ENCODE results near the gene YTHDC2. TPM values are rescaled to one million over a fixed set of nuclear protein-coding genes. Genes with fewer than 3 reads are reported as not detected.

The YTHDC2 gene
- total RNA-seq, 3 donors from 2014 or later (not counting 1 experiment from before 2014, with no cell fraction given): 37.7 to 38.8 (median 38.0) TPM

- peaks cover 18% of the 10 kb centered on the region for H3K36me3 Mint-ChIP-seq
- no peak overlapping the region for H3K27ac ChIP-seq (ENCODE audit: low read length)
- no peak overlapping the region for H3K27ac Mint-ChIP-seq
- H3K27me3 Mint-ChIP-seq (ENCODE audit: low read depth in 2 of 2): peaks cover 44 to 73% of the 10 kb centered on the region in 2 donors
- 83% methylated on average over 1 of the region's 1 CpG for WGBS (ENCODE audit: insufficient coverage)
- peaks cover 6 to 10% of the 10 kb centered on the region in 2 donors for H3K4me1 Mint-ChIP-seq
- peaks cover 16% of the 10 kb centered on the region for H3K9me3 ChIP-seq (ENCODE audit: control insufficient read depth, insufficient read depth, low read length)
- TF ChIP-seq CTCF (IDR thresholded peaks at IDR 0.05): no peak
- no peak for ATAC-seq
- intact Hi-C loops (cut with micrococcal nuclease): no loop called here
- peaks cover 19% of the 10 kb centered on the region for H3K27me3 ChIP-seq (ENCODE audit: control insufficient read depth, insufficient read depth, low read length)
- DNase-seq: no peak
- no peaks in the 10 kb centered on the region for H3K36me3 ChIP-seq (ENCODE audit: control insufficient read depth, insufficient read depth, low read length)
- no peak overlapping the region for H3K4me3 ChIP-seq (ENCODE audit: low read length)
- H3K4me1 ChIP-seq (ENCODE audit: control insufficient read depth, insufficient read depth, low read length): peaks cover 9% of the 10 kb centered on the region
- no peak overlapping the region for H3K4me3 Mint-ChIP-seq
- peaks cover 6 to 12% of the 10 kb centered on the region in 2 donors for H3K9me3 Mint-ChIP-seq
Measured at GRCh38 chr5:113493446-113493845, 20.0 kb upstream of the YTHDC2 start.

DNA sequence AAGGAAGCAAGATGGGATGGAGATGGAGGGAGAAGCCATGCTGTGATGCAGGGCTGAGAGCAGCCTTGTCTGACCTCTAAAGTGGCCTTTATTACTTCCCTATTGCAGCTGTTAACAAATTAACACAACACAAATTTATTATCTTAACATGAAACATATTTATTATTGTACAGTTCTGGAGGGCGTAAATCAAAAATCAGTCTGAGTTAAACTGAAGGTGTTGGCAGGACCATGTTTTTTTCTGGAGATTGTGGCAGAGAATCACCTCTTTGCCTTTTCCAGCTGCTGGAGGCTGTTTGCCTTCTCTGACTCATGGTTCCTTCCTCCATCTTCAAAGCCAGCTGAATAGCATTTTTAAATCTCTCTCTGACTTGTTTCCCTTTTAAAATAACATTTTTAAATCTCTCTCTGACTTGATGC, 18.1 kb upstream of the YTHDC2 start:
- TF ChIP-seq CTCF (IDR thresholded peaks at IDR 0.05): no peak
- H3K27ac ChIP-seq (ENCODE audit: low read length): no peak overlapping the region
- no peaks in the 10 kb centered on the region for H3K4me1 ChIP-seq (ENCODE audit: control insufficient read depth, insufficient read depth, low read length)
- H3K27ac Mint-ChIP-seq: no peak overlapping the region
- no peaks in the 10 kb centered on the region for H3K4me1 Mint-ChIP-seq
- H3K36me3 ChIP-seq (ENCODE audit: control insufficient read depth, insufficient read depth, low read length): no peaks in the 10 kb centered on the region
- H3K4me3 ChIP-seq (ENCODE audit: low read length): no peak overlapping the region
- WGBS (ENCODE audit: insufficient coverage): 100% methylated on average over 1 of the region's 1 CpG
- H3K9me3 Mint-ChIP-seq: peaks cover 5% of the 10 kb centered on the region in 2 donors
- DNase-seq: no peak
- intact Hi-C loops (cut with micrococcal nuclease): no loop called here
- ATAC-seq: no peak
- H3K36me3 Mint-ChIP-seq: peaks cover 10% of the 10 kb centered on the region
- peaks cover 11% of the 10 kb centered on the region for H3K9me3 ChIP-seq (ENCODE audit: control insufficient read depth, insufficient read depth, low read length)
- H3K27me3 ChIP-seq (ENCODE audit: control insufficient read depth, insufficient read depth, low read length): peaks cover 14% of the 10 kb centered on the region
- peaks cover 39 to 74% of the 10 kb centered on the region in 2 donors for H3K27me3 Mint-ChIP-seq (ENCODE audit: low read depth in 2 of 2)
- no peak overlapping the region for H3K4me3 Mint-ChIP-seq

- H3K9me3 Mint-ChIP-seq: peaks cover 0 to 2% of the 10 kb centered on the region in 2 donors
- ATAC-seq: no peak
- DNase-seq: no peak
- H3K36me3 Mint-ChIP-seq: peaks cover 7% of the 10 kb centered on the region
- Histone ChIP-seq H3K4me1 (ENCODE audit: control insufficient read depth, insufficient read depth, low read length) (peaks cover under 1% of the 10 kb centered on the region), H3K27me3 (ENCODE audit: control insufficient read depth, insufficient read depth, low read length) (peaks cover 17% of the 10 kb centered on the region), H3K4me3 (ENCODE audit: low read length) (no peak overlapping the region), H3K9me3 (ENCODE audit: control insufficient read depth, insufficient read depth, low read length) (no peaks in the 10 kb centered on the region), H3K27ac (ENCODE audit: low read length) (no peak overlapping the region), H3K36me3 (ENCODE audit: control insufficient read depth, insufficient read depth, low read length) (no peaks in the 10 kb centered on the region)
- H3K27me3 Mint-ChIP-seq (ENCODE audit: low read depth in 2 of 2): peaks cover 42 to 65% of the 10 kb centered on the region in 2 donors
- intact Hi-C loops (cut with micrococcal nuclease): no loop called here
- TF ChIP-seq CTCF (IDR thresholded peaks at IDR 0.05): no peak
- no peak overlapping the region for H3K27ac Mint-ChIP-seq
- H3K4me1 Mint-ChIP-seq: peaks cover 0 to 3% of the 10 kb centered on the region in 2 donors
- WGBS (ENCODE audit: insufficient coverage): 96% methylated on average over 3 of the region's 3 CpGs
- H3K4me3 Mint-ChIP-seq: no peak overlapping the region
Measured at GRCh38 chr5:113502073-113502472, 11.4 kb upstream of the YTHDC2 start.

GRCh38 chr5:113503146-113503545, 10.3 kb upstream of the YTHDC2 start:
- Mint-ChIP-seq H3K9me3 (peaks cover 0 to 2% of the 10 kb centered on the region in 2 donors), H3K4me1 (peaks cover 9 to 13% of the 10 kb centered on the region in 2 donors), H3K27me3 (ENCODE audit: low read depth in 2 of 2) (peaks cover 38 to 58% of the 10 kb centered on the region in 2 donors), H3K4me3 (no peak overlapping the region), H3K36me3 (peaks cover 7% of the 10 kb centered on the region), H3K27ac (no peak overlapping the region)
- H3K9me3 ChIP-seq (ENCODE audit: control insufficient read depth, insufficient read depth, low read length): no peaks in the 10 kb centered on the region
- no peak for TF ChIP-seq CTCF (IDR thresholded peaks at IDR 0.05)
- DNase-seq (no peak), ATAC-seq (no peak)
- 100% methylated on average over 1 of the region's 1 CpG for WGBS (ENCODE audit: insufficient coverage)
- H3K27me3 ChIP-seq (ENCODE audit: control insufficient read depth, insufficient read depth, low read length): peaks cover 17% of the 10 kb centered on the region
- intact Hi-C loops (cut with micrococcal nuclease): no loop called here
- no peaks in the 10 kb centered on the region for H3K36me3 ChIP-seq (ENCODE audit: control insufficient read depth, insufficient read depth, low read length)
- no peak overlapping the region for H3K4me3 ChIP-seq (ENCODE audit: low read length)
- no peak overlapping the region for H3K27ac ChIP-seq (ENCODE audit: low read length)
- peaks cover 7% of the 10 kb centered on the region for H3K4me1 ChIP-seq (ENCODE audit: control insufficient read depth, insufficient read depth, low read length)

Data from natural killer cell (primary cell).